GM18511 (cell line): Measurements from ENCODE around the gene CAPN12.

Experiments used
- ATAC-seq: cut with Tn5 transposase; IDR thresholded peaks from one replicate; pipeline ENCODE4 v1.9.1; 2021; ENCODE audit warnings: mild to moderate bottlenecking, moderate library complexity; ENCODE audit not compliant: unreplicated experiment

CAPN12 gene

GRCh38 chr19:38682872-38683392, 61.3 kb downstream of the CAPN12 start:
- no peak for ATAC-seq

GRCh38 chr19:38682195-38682867, 61.9 kb downstream of the CAPN12 start:
- ATAC-seq, result no peak
